COLO668 (cell line): Measurements from ENCODE around the gene DSE.
A peak's percentile ranks its signal among the peaks of the same experiment; 100 is the strongest.
"Not testable (repeated sequence)": the region's sequence is repeated elsewhere in the genome, so short reads cannot be mapped to it uniquely, and the experiment has no call there.

Experiments
- DNase-seq: peaks from one replicate; lab custom pipeline; 2025; ENCODE audit not compliant: unreplicated experiment; lab: John Stamatoyannopoulos, UW

The DSE gene

GRCh38 chr6:116370760-116371119 is at the start of gene DSE:
Gene DSE (plus strand): TSS chr6:116370947. CDS start chr6:116399251, 28,304 bp downstream.
- peak; percentile 62 for DNase-seq

DNA sequence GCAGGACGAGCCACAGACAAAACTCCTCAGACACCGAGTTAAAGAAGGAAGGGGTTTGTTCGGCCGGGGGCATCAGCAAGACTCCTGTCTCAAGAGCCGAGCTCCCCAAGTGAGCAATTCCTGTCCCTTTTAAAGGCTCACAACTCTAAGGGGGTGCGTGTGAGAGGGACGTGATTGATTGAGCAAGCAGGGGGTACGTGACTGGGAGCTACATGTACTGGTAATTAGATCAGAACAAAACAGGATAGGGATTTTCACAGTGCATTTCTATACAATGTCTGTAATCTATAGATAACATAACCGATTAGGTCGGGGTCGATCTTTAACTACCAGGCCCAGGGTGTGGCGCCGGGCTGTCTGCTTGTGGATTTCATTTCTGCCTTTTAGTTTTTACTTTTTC is 48.8 kb upstream of the DSE start:
- DNase-seq: not testable (repeated sequence)

DNA sequence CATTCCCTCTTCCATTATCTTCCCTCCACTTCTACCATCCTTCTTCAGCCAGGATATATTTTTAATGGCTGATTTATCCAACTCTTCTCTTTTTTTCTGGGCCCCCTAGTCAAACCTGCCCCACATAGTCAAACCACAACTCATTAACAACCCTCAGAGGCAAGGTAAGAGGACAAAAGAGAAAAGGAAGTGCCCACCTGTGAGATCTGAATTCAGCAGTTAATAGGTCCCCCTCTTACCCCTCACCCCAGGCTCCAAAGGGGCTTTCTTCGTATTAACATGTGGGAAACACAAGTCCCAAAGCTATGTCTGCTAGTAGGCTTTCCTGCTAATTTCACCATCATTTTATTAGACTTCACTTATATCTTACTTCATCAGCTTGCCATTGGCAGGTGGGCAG is 46.9 kb upstream of the DSE start:
- no peak for DNase-seq

DNA sequence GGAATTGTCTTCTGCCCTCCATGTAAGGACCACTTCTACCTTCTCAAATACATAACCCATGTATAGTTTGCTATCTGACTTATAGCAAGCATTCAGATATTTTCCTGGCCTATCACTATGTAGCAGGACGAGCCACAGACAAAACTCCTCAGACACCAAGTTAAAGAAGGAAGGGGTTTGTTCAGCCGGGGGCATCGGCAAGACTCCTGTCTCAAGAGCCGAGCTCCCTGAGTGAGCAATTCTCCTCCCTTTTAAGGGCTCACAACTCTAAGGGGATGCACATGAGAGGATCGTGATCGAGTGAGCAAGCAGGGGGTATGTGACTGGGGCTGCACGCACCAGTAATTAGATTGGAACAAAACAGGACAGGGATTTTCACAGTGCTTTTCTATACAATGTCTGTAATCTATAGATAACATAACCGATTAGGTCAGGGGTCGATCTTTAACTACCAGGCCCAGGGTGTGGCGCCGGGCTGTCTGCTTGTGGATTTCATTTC is 45.1 kb upstream of the DSE start:
- not testable (repeated sequence) for DNase-seq

GRCh38 chr6:116326181-116326671 is 44.5 kb upstream of the DSE start:
- DNase-seq: no peak

GRCh38 chr6:116326996-116327395 is 43.8 kb upstream of the DSE start:
- no peak for DNase-seq

DNA sequence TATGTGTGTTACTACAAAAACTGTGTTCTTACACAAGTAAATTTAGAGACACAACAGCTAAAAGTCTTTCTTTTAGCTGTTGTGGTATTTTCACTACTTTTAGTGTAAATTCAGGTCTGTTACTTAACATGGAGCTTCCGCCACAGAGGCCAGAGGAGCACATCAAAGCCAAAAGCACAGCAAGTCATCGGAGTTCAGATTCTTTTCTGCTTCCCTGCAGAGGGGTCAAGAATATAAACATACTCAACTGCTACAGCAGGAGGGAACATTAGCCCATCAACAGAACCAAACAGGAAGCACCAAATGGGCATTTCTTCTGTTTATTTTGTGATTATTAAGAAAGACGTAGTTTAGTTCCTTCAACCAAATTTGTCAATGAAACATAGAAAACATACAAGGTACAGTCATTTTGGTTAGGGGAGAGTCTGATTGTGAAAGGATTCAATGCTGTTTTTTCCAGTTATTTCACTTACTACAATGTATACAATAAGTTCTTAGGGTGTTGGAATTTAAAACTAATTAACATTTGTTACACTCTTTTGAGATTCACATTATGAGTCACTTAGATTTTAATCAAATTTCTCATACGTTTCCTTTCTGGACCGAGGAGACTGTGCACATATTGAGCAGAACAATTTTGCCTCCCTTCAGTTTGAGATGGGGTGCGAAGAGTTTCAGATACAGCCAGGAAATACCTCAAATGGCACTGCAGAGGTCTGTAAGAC is 42.8 kb upstream of the DSE start:
- DNase-seq: no peak

GRCh38 chr6:116328528-116328903 is 42.2 kb upstream of the DSE start:
- DNase-seq: no peak

DNA sequence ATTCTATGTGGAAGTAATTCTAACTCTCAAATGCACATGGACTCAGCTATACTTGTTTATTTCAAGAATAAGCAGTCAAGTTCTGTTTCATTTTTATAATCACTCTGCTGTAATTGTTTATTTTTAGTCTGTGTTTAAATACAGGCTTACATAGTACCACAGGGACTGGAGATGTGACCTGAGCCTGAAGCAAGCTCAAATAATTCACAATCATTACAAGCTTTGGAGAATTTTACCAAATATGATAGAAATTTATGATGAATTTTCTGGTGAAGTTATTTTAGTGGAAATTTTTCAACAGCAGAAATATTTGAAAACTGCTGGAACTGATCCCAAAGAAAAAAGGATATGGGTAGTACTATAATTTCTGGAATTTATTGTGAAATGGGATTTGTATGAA is 41.6 kb upstream of the DSE start:
- DNase-seq: no peak

GRCh38 chr6:116330511-116330910 is 40.2 kb upstream of the DSE start:
- DNase-seq: no peak

- no peak for DNase-seq
Measured at GRCh38 chr6:116332096-116332495, 38.7 kb upstream of the DSE start.

GRCh38 chr6:116334638-116335409 is 35.9 kb upstream of the DSE start:
- not testable (repeated sequence) for DNase-seq

- DNase-seq: no peak
Measured at GRCh38 chr6:116335612-116336215, 35.0 kb upstream of the DSE start.

GRCh38 chr6:116338943-116339342 is 31.8 kb upstream of the DSE start:
- no peak for DNase-seq

- not testable (repeated sequence) for DNase-seq
Measured at GRCh38 chr6:116340625-116341024, 30.1 kb upstream of the DSE start.

DNA sequence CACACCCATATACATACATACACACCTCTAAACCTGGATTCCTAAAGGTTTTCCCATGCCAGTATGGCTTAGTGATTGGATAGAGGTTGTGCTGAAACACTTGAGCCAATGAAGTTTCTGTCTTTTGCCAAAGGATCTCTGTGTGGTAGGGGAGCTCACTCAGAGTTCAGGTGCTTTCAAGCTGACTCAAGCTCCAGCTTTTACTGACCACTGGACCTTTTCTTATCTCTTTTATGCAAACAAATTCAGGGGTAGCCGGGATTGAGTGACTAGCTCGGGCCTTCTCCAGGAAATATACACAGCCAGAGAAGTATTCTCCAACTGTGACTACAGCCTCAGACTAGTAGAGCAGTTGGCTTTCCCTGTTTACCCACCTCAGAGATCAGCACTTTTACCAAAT is 21.5 kb upstream of the DSE start:
- no peak for DNase-seq

GRCh38 chr6:116351101-116351500 is 19.6 kb upstream of the DSE start:
- no peak for DNase-seq

GRCh38 chr6:116352515-116353471 is 18.0 kb upstream of the DSE start:
- no peak for DNase-seq

- no peak for DNase-seq
Measured at GRCh38 chr6:116354236-116354635, 16.5 kb upstream of the DSE start.

- DNase-seq: no peak
Measured at GRCh38 chr6:116355796-116356195, 15.0 kb upstream of the DSE start.

DNA sequence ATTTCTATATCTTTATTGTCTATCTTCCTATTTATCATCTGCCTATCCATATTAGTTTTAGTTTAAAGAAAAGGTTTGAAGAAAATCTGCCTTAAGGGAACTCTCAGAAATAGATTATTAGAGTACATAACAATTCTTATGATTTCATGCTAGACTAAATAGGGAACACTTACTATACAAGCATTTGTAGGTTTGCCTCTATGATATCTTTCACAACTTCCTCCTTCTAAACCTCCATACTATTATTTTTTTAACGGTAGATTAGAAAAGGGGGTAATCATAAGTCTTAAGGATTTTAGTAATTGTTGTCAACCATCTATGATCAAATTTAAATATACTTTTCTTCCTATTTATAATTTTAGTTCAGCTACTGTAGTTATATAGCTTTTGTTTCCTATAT is 11.6 kb upstream of the DSE start:
- DNase-seq: no peak
